ENCODE results near the gene TTC7B. TPM values are rescaled to one million over a fixed set of nuclear protein-coding genes. Genes with fewer than 3 reads are reported as not detected.

The TTC7B gene
- total and polyA plus RNA-seq, 7 donors = 18.9 to 97.0 (median 59.0) TPM

DNA sequence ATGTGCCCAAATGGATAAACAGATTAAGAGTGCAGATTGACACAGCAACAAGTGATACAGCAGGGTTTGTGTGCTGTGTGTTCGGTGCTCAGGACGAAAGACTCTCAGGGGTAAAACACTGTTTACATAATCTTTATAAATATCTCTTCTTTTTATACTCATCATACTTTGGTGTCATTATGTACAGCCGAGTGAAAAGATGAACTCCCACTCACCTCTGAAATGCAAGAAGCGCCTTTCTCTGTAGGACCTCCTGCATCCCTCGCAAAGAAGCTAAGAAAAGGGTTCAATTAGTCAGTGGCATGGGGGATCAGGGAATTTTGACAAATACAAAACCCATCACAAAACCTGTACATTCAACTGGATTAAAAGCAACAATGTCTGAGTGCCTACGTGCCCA, 163.6 kb downstream of the TTC7B start:
- intact Hi-C loops (cut with DNase I) = no loop called here
- no peaks in the 10 kb centered on the region for H3K9me3 ChIP-seq
- ATAC-seq (no peak), DNase-seq (no peak)
- H3K36me3 ChIP-seq (ENCODE audit: insufficient read depth in 1 of 2, low read depth in 1 of 2) = peaks cover 2 to 49% of the 10 kb centered on the region in 2 donors
- WGBS, 3 donors = 75 to 89% (median 86%) methylated on average over 6 of the region's 6 CpGs
- TF ChIP-seq, protein P1, sequence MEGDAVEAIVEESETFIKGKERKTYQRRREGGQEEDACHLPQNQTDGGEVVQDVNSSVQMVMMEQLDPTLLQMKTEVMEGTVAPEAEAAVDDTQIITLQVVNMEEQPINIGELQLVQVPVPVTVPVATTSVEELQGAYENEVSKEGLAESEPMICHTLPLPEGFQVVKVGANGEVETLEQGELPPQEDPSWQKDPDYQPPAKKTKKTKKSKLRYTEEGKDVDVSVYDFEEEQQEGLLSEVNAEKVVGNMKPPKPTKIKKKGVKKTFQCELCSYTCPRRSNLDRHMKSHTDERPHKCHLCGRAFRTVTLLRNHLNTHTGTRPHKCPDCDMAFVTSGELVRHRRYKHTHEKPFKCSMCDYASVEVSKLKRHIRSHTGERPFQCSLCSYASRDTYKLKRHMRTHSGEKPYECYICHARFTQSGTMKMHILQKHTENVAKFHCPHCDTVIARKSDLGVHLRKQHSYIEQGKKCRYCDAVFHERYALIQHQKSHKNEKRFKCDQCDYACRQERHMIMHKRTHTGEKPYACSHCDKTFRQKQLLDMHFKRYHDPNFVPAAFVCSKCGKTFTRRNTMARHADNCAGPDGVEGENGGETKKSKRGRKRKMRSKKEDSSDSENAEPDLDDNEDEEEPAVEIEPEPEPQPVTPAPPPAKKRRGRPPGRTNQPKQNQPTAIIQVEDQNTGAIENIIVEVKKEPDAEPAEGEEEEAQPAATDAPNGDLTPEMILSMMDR (IDR thresholded peaks at IDR 0.05) = no peak
- H3K27me3 ChIP-seq (ENCODE audit: insufficient read depth in 3 of 3, low read length in 2 of 3) = no peaks in the 10 kb centered on the region
- no peak overlapping the region for H3K4me3 ChIP-seq
- no peak overlapping the region for H3K27ac ChIP-seq
- peaks cover 27% of the 10 kb centered on the region for H3K4me1 ChIP-seq

DNA sequence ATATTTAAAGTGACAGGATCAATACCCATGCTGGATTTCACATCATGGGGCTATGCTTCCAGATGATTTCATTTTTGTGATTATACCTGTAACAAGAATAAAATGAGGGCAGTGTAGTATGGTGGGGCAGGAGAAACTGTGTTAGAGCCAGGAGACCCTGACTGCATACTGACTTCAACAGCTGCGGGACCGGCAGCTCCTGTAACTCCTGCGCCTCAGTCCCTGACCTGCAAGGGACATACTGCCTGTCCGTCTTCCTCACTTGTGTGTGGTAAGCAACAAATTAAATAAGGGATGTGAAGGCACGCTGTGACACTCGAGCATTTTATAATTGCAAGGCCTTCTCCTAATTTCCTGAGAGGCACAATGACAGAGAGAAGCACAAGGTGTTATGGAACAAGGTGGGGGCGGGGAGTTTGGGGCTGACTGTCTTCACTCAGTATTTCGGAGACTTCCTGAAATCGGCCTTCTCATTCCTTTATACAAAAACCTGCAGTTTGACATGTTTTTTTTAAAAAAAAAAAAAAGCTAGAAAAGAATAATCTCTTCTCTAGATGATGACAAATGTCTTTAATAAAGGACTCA, 164.2 kb downstream of the TTC7B start:
- WGBS, 3 donors = 76 to 81% (median 79%) methylated on average over 9 of the region's 9 CpGs

DNA sequence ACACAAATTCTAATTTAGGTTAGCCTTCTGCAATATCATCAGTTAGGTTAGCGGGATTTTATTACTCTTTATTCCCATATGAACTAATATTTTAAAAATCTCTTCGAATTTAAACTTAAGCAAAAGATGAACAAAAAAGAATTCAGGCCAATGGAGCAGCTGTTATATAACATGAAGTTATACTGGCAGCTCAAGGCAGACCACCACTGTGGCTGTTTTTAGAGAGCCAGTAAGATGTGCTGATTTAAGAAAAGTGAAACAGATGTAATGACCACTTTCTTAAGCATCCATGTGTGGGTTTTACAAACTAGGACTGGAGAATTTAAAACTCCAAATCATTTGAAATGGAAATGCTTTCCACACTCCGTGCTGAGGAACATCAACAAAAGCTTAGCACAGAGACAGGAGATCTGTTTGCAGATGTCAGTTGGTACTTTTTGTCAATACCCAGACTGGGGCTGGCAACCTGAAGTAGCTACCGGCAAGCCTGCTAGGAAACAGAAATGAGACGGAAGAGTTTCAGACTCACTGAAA, 164.9 kb downstream of the TTC7B start:
- DNase-seq = no peak
- TF ChIP-seq, protein P1 (IDR thresholded peaks at IDR 0.05) = no peak
- intact Hi-C loops (cut with DNase I) = no loop called here
- 75 to 76% (median 75%) methylated on average over 5 of the region's 5 CpGs for WGBS, 3 donors
- no peaks in the 10 kb centered on the region for H3K9me3 ChIP-seq
- no peaks in the 10 kb centered on the region for H3K27me3 ChIP-seq (ENCODE audit: insufficient read depth in 3 of 3, low read length in 2 of 3)
- H3K4me3 ChIP-seq = no peak overlapping the region
- ATAC-seq = no peak
- peaks cover 30% of the 10 kb centered on the region for H3K4me1 ChIP-seq
- H3K36me3 ChIP-seq (ENCODE audit: insufficient read depth in 1 of 2, low read depth in 1 of 2) = peaks cover 0 to 36% of the 10 kb centered on the region in 2 donors
- no peak overlapping the region for H3K27ac ChIP-seq

More for the DNA sequence above, 164.2 kb downstream of the TTC7B start:
- Histone ChIP-seq H3K36me3 (ENCODE audit: insufficient read depth in 1 of 2, low read depth in 1 of 2) (peaks cover 2 to 44% of the 10 kb centered on the region in 2 donors), H3K9me3 (no peaks in the 10 kb centered on the region), H3K27ac (no peak overlapping the region), H3K4me3 (no peak overlapping the region), H3K4me1 (peaks cover 27% of the 10 kb centered on the region), H3K27me3 (ENCODE audit: insufficient read depth in 3 of 3, low read length in 2 of 3) (no peaks in the 10 kb centered on the region)
- intact Hi-C loops (cut with DNase I) = no loop called here
- DNase-seq = no peak
- TF ChIP-seq, protein P1 (IDR thresholded peaks at IDR 0.05) = no peak
- ATAC-seq = no peak

DNA sequence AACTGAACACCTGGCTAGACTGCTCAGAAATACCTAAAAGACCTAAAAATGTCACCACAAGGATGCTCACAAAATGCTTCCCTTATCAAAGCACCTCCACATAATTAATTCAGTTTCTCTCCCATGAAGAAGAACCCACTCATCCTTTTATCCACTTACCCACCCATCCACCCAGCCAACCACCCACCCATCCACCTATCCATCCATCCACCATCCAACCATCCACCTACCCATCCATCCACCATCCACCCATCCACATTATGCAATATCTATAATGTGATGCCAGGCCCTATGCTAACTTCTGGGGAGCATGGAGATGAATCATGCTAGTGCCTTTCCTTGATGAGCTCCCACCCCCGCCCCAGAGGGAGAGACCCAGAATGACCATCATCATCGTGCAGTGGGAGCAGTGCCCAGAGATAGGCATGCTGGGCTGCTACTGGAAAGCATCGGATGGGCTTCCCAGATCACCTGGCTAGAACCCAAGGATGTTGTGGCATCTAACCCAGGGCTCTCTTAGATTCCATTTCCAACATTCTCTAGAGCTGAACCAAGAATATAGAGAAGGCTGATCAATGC, 166.6 kb downstream of the TTC7B start:
- H3K36me3 ChIP-seq (ENCODE audit: insufficient read depth in 1 of 2, low read depth in 1 of 2) = peaks cover 0 to 25% of the 10 kb centered on the region in 2 donors
- intact Hi-C loops (cut with DNase I) = no loop called here
- no peaks in the 10 kb centered on the region for H3K9me3 ChIP-seq
- ATAC-seq (no peak), DNase-seq (no peak)
- no peaks in the 10 kb centered on the region for H3K27me3 ChIP-seq (ENCODE audit: insufficient read depth in 3 of 3, low read length in 2 of 3)
- H3K4me1 ChIP-seq = peaks cover 34% of the 10 kb centered on the region
- WGBS, 3 donors = 69 to 81% (median 72%) methylated on average over 3 of the region's 3 CpGs
- H3K4me3 ChIP-seq = no peak overlapping the region
- H3K27ac ChIP-seq = no peak overlapping the region
- TF ChIP-seq, protein P1 (IDR thresholded peaks at IDR 0.05) = no peak

All from psoas muscle (tissue), 8 donors.